IMR-90 (cell line): Measurements from ENCODE around the gene EBLN2. TPM values are rescaled to one million over a fixed set of nuclear protein-coding genes. Genes with fewer than 3 reads are reported as not detected.

Experiments used
- ATAC-seq: fragments of 200-7000 bp; cut with Tn5 transposase; 2 replicates; pipeline ENCODE4 v1.9.1; 2020; ENCODE audit warnings: low read depth, mild to moderate bottlenecking, moderate library complexity
- BruUV-seq: library from RNA; stranded (reverse); fragments of 400-500 nt; replicated peaks from 2 replicates; lab custom pipeline; 2021; lab: Mats Ljungman, UMichigan
- CTCF ChIA-PET: fragments of 300-600 bp; formaldehyde crosslinking; extraction: SDS; loops from one replicate; lab custom pipeline; 2021; ENCODE audit warnings: antibody characterized with exemption; lab: Yijun Ruan, JAX
- POLR2A ChIA-PET: fragments of 300-600 bp; sonication (Branson Sonifier 250); formaldehyde crosslinking; loops from one replicate; lab custom pipeline; 2022; ENCODE audit warnings: antibody characterized with exemption; ENCODE audit not compliant: unreplicated experiment; lab: Charles Lee
- DNase-seq: peaks from one replicate; pipeline ENCODE4 v3.0.0; 2013
- H2AFZ ChIP-seq: replicated peaks from 2 replicates; pipeline ENCODE3; 2013; ENCODE audit warnings: low read length, mild to moderate bottlenecking; ENCODE audit not compliant: poor library complexity
- H2AK5ac ChIP-seq: 2 replicates; pipeline ENCODE4 v1.6.1; 2013; ENCODE audit warnings: low read depth, low read length, inconsistent platforms
- H2AK9ac ChIP-seq: replicated peaks from 2 replicates; pipeline ENCODE3; 2013; ENCODE audit warnings: mild to moderate bottlenecking, low read depth, low read length, moderate library complexity; ENCODE audit not compliant: poor library complexity
- H2BK120ac ChIP-seq: 2 replicates; pipeline ENCODE4 v1.6.1; 2013; ENCODE audit warnings: low read depth, low read length, inconsistent platforms
- H2BK15ac ChIP-seq: 3 replicates; pipeline ENCODE4 v1.6.1; 2013; ENCODE audit warnings: low read depth, low read length, inconsistent platforms
- H2BK20ac ChIP-seq: 2 replicates; pipeline ENCODE4 v1.6.1; 2013; ENCODE audit warnings: low read depth, mild to moderate bottlenecking, inconsistent platforms, low read length, moderate library complexity
- H2BK5ac ChIP-seq: 2 replicates; pipeline ENCODE4 v1.6.1; 2013; ENCODE audit warnings: mild to moderate bottlenecking, low read depth, low read length, inconsistent platforms; ENCODE audit not compliant: poor library complexity, severe bottlenecking
- H3K14ac ChIP-seq: replicated peaks from 2 replicates; pipeline ENCODE4 v1.6.1; 2013; ENCODE audit warnings: low read depth, low read length, inconsistent platforms
- H3K18ac ChIP-seq: 2 replicates; pipeline ENCODE4 v1.6.1; 2013; ENCODE audit warnings: low read depth, low read length, control low read depth
- H3K23ac ChIP-seq: 2 replicates; pipeline ENCODE4 v1.6.1; 2013; ENCODE audit warnings: low read depth, low read length, inconsistent platforms
- H3K27ac ChIP-seq: 2 replicates; pipeline ENCODE4 v1.5.1; 2013; ENCODE audit warnings: mild to moderate bottlenecking, control low read depth, low read length; ENCODE audit not compliant: insufficient read depth
- H3K27me3 ChIP-seq: 2 replicates; pipeline ENCODE4 v1.6.1; 2013; ENCODE audit warnings: low read length; ENCODE audit not compliant: control insufficient read depth, insufficient read depth
- H3K36me3 ChIP-seq: 2 replicates; pipeline ENCODE4 v1.6.1; 2013; ENCODE audit warnings: low read length, mixed read lengths; ENCODE audit not compliant: control insufficient read depth, insufficient read depth
- H3K4ac ChIP-seq: 2 replicates; pipeline ENCODE4 v1.6.1; 2013; ENCODE audit warnings: low read depth, low read length, inconsistent platforms
- H3K4me1 ChIP-seq: 2 replicates; pipeline ENCODE4 v1.6.1; 2013; ENCODE audit warnings: low read length, mixed read lengths; ENCODE audit not compliant: control insufficient read depth, insufficient read depth
- H3K4me2 ChIP-seq: 2 replicates; pipeline ENCODE4 v1.6.1; 2013; ENCODE audit warnings: low read depth, mild to moderate bottlenecking, control low read depth, low read length, moderate library complexity
- H3K4me3 ChIP-seq: 2 replicates; pipeline ENCODE4 v1.5.1; 2013; ENCODE audit warnings: low read depth, mild to moderate bottlenecking, control low read depth, low read length, moderate library complexity; ENCODE audit not compliant: insufficient read depth
- H3K56ac ChIP-seq: 2 replicates; pipeline ENCODE4 v1.6.1; 2013; ENCODE audit warnings: low read length, inconsistent platforms; ENCODE audit not compliant: insufficient read depth; ENCODE audit errors: extremely low read depth
- H3K79me1 ChIP-seq, 2 experiments: 2 replicates each; pipeline ENCODE4 v1.6.1; 2013; ENCODE audit warnings: low read length in 2 of 2, inconsistent platforms in 1 of 2, low read depth in 1 of 2
- H3K9ac ChIP-seq: 2 replicates; pipeline ENCODE4 v1.6.1; 2013; ENCODE audit warnings: low read depth, low read length, control low read depth
- H3K9me1 ChIP-seq: 2 replicates; pipeline ENCODE4 v1.6.1; 2013; ENCODE audit warnings: low read length, inconsistent platforms; ENCODE audit not compliant: insufficient read depth
- H3K9me3 ChIP-seq: 2 replicates; pipeline ENCODE4 v1.6.1; 2013; ENCODE audit warnings: low read length; ENCODE audit not compliant: control insufficient read depth, insufficient read depth
- H4K20me1 ChIP-seq: 2 replicates; pipeline ENCODE4 v1.6.1; 2013; ENCODE audit warnings: low read length, inconsistent platforms; ENCODE audit not compliant: insufficient read depth
- H4K5ac ChIP-seq: 2 replicates; pipeline ENCODE4 v1.6.1; 2013; ENCODE audit warnings: mild to moderate bottlenecking, low read depth, low read length, control low read depth
- H4K8ac ChIP-seq, 2 experiments: 2 replicates each; pipeline ENCODE4 v1.6.1; 2013; ENCODE audit warnings: low read depth in 2 of 2, low read length in 2 of 2, control low read depth in 1 of 2, inconsistent platforms in 1 of 2
- H4K91ac ChIP-seq: 2 replicates; pipeline ENCODE4 v1.6.1; 2013; ENCODE audit warnings: low read depth, low read length, inconsistent platforms; ENCODE audit not compliant: insufficient read depth
- BHLHE40 ChIP-seq: fragments of 150-350 bp; IDR thresholded peaks from 2 replicates; pipeline ENCODE4 v1.6.1; 2016; ENCODE audit warnings: mild to moderate bottlenecking, low read depth, low read length
- CEBPB ChIP-seq: IDR thresholded peaks from 2 replicates; pipeline ENCODE4 v1.6.1; 2012; ENCODE audit warnings: low read depth, low read length, improper control_type of control experiment
- CTCF ChIP-seq: conservative IDR thresholded peaks from 2 replicates; pipeline ENCODE4 v1.5.1; 2012; ENCODE audit warnings: mild to moderate bottlenecking, low read depth, low read length, improper control_type of control experiment
- ELK1 ChIP-seq: fragments of 150-350 bp; IDR thresholded peaks from 2 replicates; pipeline ENCODE4 v1.6.1; 2016; ENCODE audit warnings: low read depth, mild to moderate bottlenecking, low read length, moderate library complexity, borderline replicate concordance
- MAZ ChIP-seq: IDR thresholded peaks from 2 replicates; pipeline ENCODE4 v1.6.1; 2012; ENCODE audit warnings: low read depth, mild to moderate bottlenecking, low read length, improper control_type of control experiment, moderate library complexity, borderline replicate concordance
- MXI1 ChIP-seq: IDR thresholded peaks from 2 replicates; pipeline ENCODE4 v1.6.1; 2012; ENCODE audit warnings: low read depth, mild to moderate bottlenecking, low read length, moderate library complexity, borderline replicate concordance
- NFE2L2 ChIP-seq: fragments of 150-350 bp; IDR thresholded peaks from 2 replicates; pipeline ENCODE4 v1.6.1; 2016; ENCODE audit warnings: low read depth, mild to moderate bottlenecking, low read length
- POLR2A ChIP-seq: IDR thresholded peaks from 2 replicates; pipeline ENCODE4 v1.6.1; 2012; ENCODE audit warnings: mild to moderate bottlenecking, low read depth, low read length
- RAD21 ChIP-seq: IDR thresholded peaks from 2 replicates; pipeline ENCODE4 v1.6.1; 2012; ENCODE audit warnings: low read length, improper control_type of control experiment
- RCOR1 ChIP-seq: IDR thresholded peaks from 2 replicates; pipeline ENCODE4 v1.6.1; 2012; ENCODE audit warnings: mild to moderate bottlenecking, low read length, improper control_type of control experiment; ENCODE audit not compliant: insufficient replicate concordance
- RFX5 ChIP-seq: IDR thresholded peaks from 2 replicates; pipeline ENCODE4 v1.8.0; 2012; ENCODE audit warnings: low read depth, mild to moderate bottlenecking, low read length, moderate library complexity
- SMC3 ChIP-seq: fragments of 150-350 bp; IDR thresholded peaks from 2 replicates; pipeline ENCODE4 v1.6.1; 2016; ENCODE audit warnings: low read depth, mild to moderate bottlenecking, antibody characterized with exemption, low read length, moderate library complexity
- dilution Hi-C: fragments of 300-500 bp; cut with HindIII; formaldehyde crosslinking; loops from one replicate; pipeline ENCODE4 v1.14.3; 2018; ENCODE audit warnings: low sequenced_read_pairs; ENCODE audit not compliant: unreplicated experiment
- in situ Hi-C: fragments of 300-500 bp; cut with MboI; formaldehyde crosslinking; loops from 3 replicates; pipeline ENCODE4 v1.14.3; 2019; ENCODE audit warnings: low sequenced_read_pairs, inconsistent platforms, mixed read lengths
- intact Hi-C: fragments of 100-400 bp; cut with micrococcal nuclease; formaldehyde crosslinking; loops from 2 replicates; pipeline ENCODE4 v1.10.0; 2022
- polyA plus RNA-seq, 3 experiments: library from polyadenylated mRNA; depleted of rRNA; stranded (reverse); fragments of >200 nt; gene quantifications; 2 replicates each; pipeline ENCODE4 v1.2.3, GENCODE V29; 2012; ENCODE audit warnings: low replicate concordance in 1 of 3
- total RNA-seq: library from RNA; depleted of rRNA; stranded (reverse); fragments of >200 nt; gene quantifications from 2 replicates; pipeline ENCODE4 v1.2.3, GENCODE V29; 2012

The EBLN2 gene
- total and polyA plus RNA-seq, 2 of the 4 experiments (the other 2 are of a cell fraction) = 2.5 to 7.7 TPM

GRCh38 chr3:73056845-73057150, 4.7 kb upstream of the EBLN2 start:
- Histone ChIP-seq H3K9me3 (no peaks in the 10 kb centered on the region), H3K4ac (no peak overlapping the region), H2AK9ac (no peak overlapping the region), H4K8ac (no peak overlapping the region), H2AFZ (no peak overlapping the region), H3K4me1 (no peaks in the 10 kb centered on the region; the same call in 1 of the 2 replicates), H3K27me3 (no peaks in the 10 kb centered on the region), H2BK15ac (no peak overlapping the region), H3K14ac (no peak overlapping the region), H3K4me2 (no peak overlapping the region), H3K27ac (no peak overlapping the region), H2BK5ac (no peak overlapping the region), H4K91ac (no peak overlapping the region), H4K20me1 (peaks cover 43% of the 10 kb centered on the region), H3K23ac (no peak overlapping the region), H3K4me3 (no peak overlapping the region), H2BK20ac (no peak overlapping the region), H3K18ac (no peak overlapping the region), H2AK5ac (no peak overlapping the region), H3K79me1 (peaks cover 17 to 47% of the 10 kb centered on the region in 2 experiments), H3K9me1 (no peaks in the 10 kb centered on the region), H2BK120ac (no peak overlapping the region), H3K56ac (no peak overlapping the region), H3K36me3 (peaks cover 4% of the 10 kb centered on the region), H3K9ac (no peak overlapping the region), H4K5ac (no peak overlapping the region)
- TF ChIP-seq RAD21 (no peak), MXI1 (no peak), CTCF (no peak), ELK1 (no peak), RCOR1 (no peak), POLR2A (no peak), MAZ (no peak), NFE2L2 (no peak), CEBPB (no peak), BHLHE40 (no peak), SMC3 (no peak), RFX5 (no peak)
- ATAC-seq (no peak), DNase-seq (no peak)
- ChIA-PET POLR2A (no interaction called here), CTCF (interaction anchor here (0.6 to 1.4 kb wide), 10 partner anchors 12 to 206 kb away, joined by 3 to 7 read pairs (median 3); no protein-coding TSS in a partner anchor)
- no TSS peak for BruUV-seq
- in situ Hi-C loops = loop anchor here (5.0 kb wide), 1 partner anchor 114 kb away; no protein-coding TSS in a partner anchor
- dilution Hi-C loops = no loop called here
- intact Hi-C loops = loop anchor here (1.0 to 5.0 kb wide), 3 partner anchors 59 to 205 kb away; partner anchors contain the start of gene PPP4R2
